C4-2B (cell line): ENCODE measurements around the gene COL23A1.
"Not testable (repeated sequence)": the region's sequence is repeated elsewhere in the genome, so short reads cannot be mapped to it uniquely, and the experiment has no call there.

Experiments
- H3K27ac ChIP-seq: fragments of 450-650 bp; 2 replicates; pipeline ENCODE4 v1.5.1; 2017
- CTCF ChIP-seq: fragments of 450-650 bp; conservative IDR thresholded peaks from 2 replicates; pipeline ENCODE4 v1.5.1; 2017; ENCODE audit warnings: mild to moderate bottlenecking
- ZFX ChIP-seq: fragments of 450-650 bp; IDR thresholded peaks from 2 replicates; pipeline ENCODE4 v1.6.1; 2017

Gene COL23A1

GRCh38 chr5:178490935-178491652 lies 99.1 kb downstream of the COL23A1 start:
- TF ChIP-seq CTCF = no peak
- TF ChIP-seq ZFX = no peak

GRCh38 chr5:178489271-178489976 lies 100.8 kb downstream of the COL23A1 start:
- H3K27ac ChIP-seq = peak overlapping the region; percentile 31
- TF ChIP-seq ZFX (no peak), CTCF (no peak)

More at GRCh38 chr5:178490935-178491652, 99.1 kb downstream of the COL23A1 start:
- no peak overlapping the region for H3K27ac ChIP-seq

GRCh38 chr5:178488696-178489095 lies 101.5 kb downstream of the COL23A1 start:
- H3K27ac ChIP-seq = peak overlapping the region; percentile 31
- no peak for TF ChIP-seq CTCF
- TF ChIP-seq ZFX = no peak

- no peak overlapping the region for H3K27ac ChIP-seq
- TF ChIP-seq ZFX (no peak), CTCF (no peak)
Observed at GRCh38 chr5:178487911-178488600, 102.1 kb downstream of the COL23A1 start.

GRCh38 chr5:178486878-178487512 lies 103.2 kb downstream of the COL23A1 start:
- H3K27ac ChIP-seq = not testable (repeated sequence)

- no peak for TF ChIP-seq CTCF
- TF ChIP-seq ZFX = no peak
- H3K27ac ChIP-seq = no peak overlapping the region
Observed at GRCh38 chr5:178486239-178486641, 104.0 kb downstream of the COL23A1 start.

GRCh38 chr5:178483620-178484019 lies 106.6 kb downstream of the COL23A1 start:
- no peak overlapping the region for H3K27ac ChIP-seq
- TF ChIP-seq ZFX (no peak), CTCF (no peak)
